HepG2 (cell line): Measurements from ENCODE around the gene OSM. TPM values are rescaled to one million over a fixed set of nuclear protein-coding genes. Genes with fewer than 3 reads are reported as not detected.

Experiments used
- ATAC-seq: fragments of 200-7000 bp; cut with Tn5 transposase; 3 replicates; pipeline ENCODE4 v1.9.1; 2020; ENCODE audit warnings: mild to moderate bottlenecking, moderate library complexity
- BruUV-seq: library from RNA; stranded (reverse); fragments of 400-500 nt; replicated peaks from 2 replicates; lab custom pipeline; 2021; lab: Mats Ljungman, UMichigan
- CTCF ChIA-PET: fragments of 300-600 bp; formaldehyde crosslinking; extraction: SDS; loops from one replicate; lab custom pipeline; 2021; ENCODE audit warnings: low total read pairs, inconsistent platforms, low intra/inter-chr PET ratio; lab: Yijun Ruan, JAX
- POLR2A ChIA-PET: fragments of 350-600 bp; sonication (Branson Sonifier 250); formaldehyde crosslinking; loops from one replicate; lab custom pipeline; 2020; ENCODE audit warnings: antibody characterized with exemption, inconsistent platforms; lab: Yijun Ruan, JAX
- DNase-seq: peaks from one replicate; pipeline ENCODE4 v3.0.0-alpha.2; 2015; ENCODE audit warnings: low spot score
- FAIRE-seq: peaks from 3 replicates; lab custom pipeline; 2011; peaks lifted over from hg19 to GRCh38; lab: Jason Lieb, UNC
- H2AFZ ChIP-seq: one replicate; pipeline ENCODE4 v1.6.1; 2011; ENCODE audit warnings: low read length, inconsistent platforms
- H3K27ac ChIP-seq: fragments of 300-600 bp; 3 replicates; pipeline ENCODE4 v1.8.0; 2011; ENCODE audit warnings: mixed run types, mild to moderate bottlenecking, mixed read lengths, low read length, inconsistent platforms; ENCODE audit not compliant: insufficient read depth; ENCODE audit errors: extremely low read length
- H3K27me3 ChIP-seq, 2 experiments: fragments of 200-600 bp in 1 of 2; 2 replicates in 1 of 2; 3 replicates in 1 of 2; pipeline versions ENCODE4 v1.6.0 to v1.8.0; 2011; ENCODE audit warnings: low read length in 2 of 2, mild to moderate bottlenecking in 2 of 2, moderate library complexity in 2 of 2, inconsistent platforms in 1 of 2; ENCODE audit not compliant: insufficient read depth in 2 of 2, control insufficient read depth in 1 of 2
- H3K36me3 ChIP-seq, 2 experiments: fragments of 200-600 bp in 1 of 2; replicated peaks in 1 of 2; 2 replicates in 1 of 2; 3 replicates in 1 of 2; pipeline versions ENCODE4 v1.5.1 to v1.8.0; 2011; ENCODE audit warnings: low read length in 2 of 2, inconsistent platforms in 1 of 2; ENCODE audit not compliant: insufficient read depth in 2 of 2, control insufficient read depth in 1 of 2
- H3K4me1 ChIP-seq: 2 replicates; pipeline ENCODE4 v1.5.1; 2012; ENCODE audit warnings: low read length, inconsistent platforms; ENCODE audit not compliant: insufficient read depth
- H3K4me2 ChIP-seq: 2 replicates; pipeline ENCODE4 v1.6.0; 2011; ENCODE audit warnings: low read depth, low read length, inconsistent platforms
- H3K4me3 ChIP-seq, 3 experiments: fragments of 200-600 bp in 1 of 3; sonication (generic), shearing (Covaris generic) in 1 of 3; replicated peaks in 1 of 3; 2 replicates each; pipeline ENCODE4 v1.5.1; 2011 to 2016; ENCODE audit warnings: low read length in 3 of 3, inconsistent platforms in 2 of 3, low read depth in 2 of 3, mild to moderate bottlenecking in 2 of 3, control low read depth in 1 of 3, mixed read lengths in 1 of 3; ENCODE audit not compliant: insufficient read depth in 1 of 3
- H3K79me2 ChIP-seq: one replicate; pipeline ENCODE4 v1.6.1; 2011; ENCODE audit warnings: low read length, inconsistent platforms; ENCODE audit not compliant: insufficient read depth
- H3K9ac ChIP-seq: 2 replicates; pipeline ENCODE4 v1.6.0; 2011; ENCODE audit warnings: mild to moderate bottlenecking, low read depth, low read length, inconsistent platforms; ENCODE audit not compliant: insufficient read depth
- H3K9me3 ChIP-seq: 2 replicates; pipeline ENCODE4 v1.5.1; 2012; ENCODE audit warnings: mild to moderate bottlenecking, low read length
- H4K20me1 ChIP-seq: 2 replicates; pipeline ENCODE4 v1.6.0; 2011; ENCODE audit warnings: inconsistent platforms, mild to moderate bottlenecking, low read length, moderate library complexity; ENCODE audit not compliant: insufficient read depth
- AKNA ChIP-seq: sonication (generic); formaldehyde crosslinking; IDR thresholded peaks from 2 replicates; pipeline ENCODE4 v1.4.0; 2020; ENCODE audit warnings: missing genetic modification reagents, borderline replicate concordance
- GATAD2A ChIP-seq: IDR thresholded peaks from 2 replicates; pipeline ENCODE4 v1.6.1; 2016
- MAFF ChIP-seq: IDR thresholded peaks from 2 replicates; pipeline ENCODE4 v1.6.1; 2011; ENCODE audit warnings: low read depth, low read length, improper control_type of control experiment
- MAFK ChIP-seq, 2 experiments: IDR thresholded peaks in 1 of 2; conservative IDR thresholded peaks in 1 of 2; 2 replicates each; pipeline ENCODE4 v1.6.1; 2011; ENCODE audit warnings: improper control_type of control experiment in 2 of 2, low read length in 2 of 2
- PATZ1 ChIP-seq: sonication (generic); formaldehyde crosslinking; IDR thresholded peaks from 2 replicates; pipeline ENCODE4 v1.4.0; 2020; ENCODE audit warnings: missing genetic modification reagents
- SALL2 ChIP-seq: sonication (generic); formaldehyde crosslinking; IDR thresholded peaks from 2 replicates; pipeline ENCODE4 v1.8.1; 2023; ENCODE audit warnings: mild to moderate bottlenecking, missing genetic modification reagents, inconsistent platforms
- SOX5 ChIP-seq: IDR thresholded peaks from 2 replicates; pipeline ENCODE4 v1.6.1; 2016; ENCODE audit warnings: borderline replicate concordance
- UBTF ChIP-seq: sonication (generic); formaldehyde crosslinking; IDR thresholded peaks from 2 replicates; pipeline ENCODE4 v1.4.0; 2020; ENCODE audit warnings: mild to moderate bottlenecking, missing genetic modification reagents
- ZFP36L2 ChIP-seq: sonication (generic); formaldehyde crosslinking; IDR thresholded peaks from 2 replicates; pipeline ENCODE4 v1.4.0; 2020; ENCODE audit warnings: missing genetic modification reagents
- ZFY ChIP-seq: sonication (generic); formaldehyde crosslinking; IDR thresholded peaks from 2 replicates; pipeline ENCODE4 v1.4.0; 2020; ENCODE audit warnings: missing genetic modification reagents
- ZNF3 ChIP-seq: IDR thresholded peaks from 2 replicates; pipeline ENCODE4 v1.7.0; 2017; ENCODE audit warnings: inconsistent platforms
- WGBS: methylation state at CpG from one replicate; pipeline ENCODE4 v1.1.6; 2017; ENCODE audit warnings: low lambda C conversion rate; 5-methylcytosine and 5-hydroxymethylcytosine counted together
- in situ Hi-C: cut with HindIII; loops from 2 replicates; pipeline ENCODE4 v1.10.0; 2017; ENCODE audit warnings: low pct_unique_long_range_greater_than_20kb; ENCODE audit not compliant: extremely low pct_ligation_motif_present
- intact Hi-C: fragments of 100-400 bp; cut with micrococcal nuclease; formaldehyde crosslinking; loops from one replicate; pipeline ENCODE4 v1.10.0; 2022; ENCODE audit not compliant: unreplicated experiment
- polyA plus RNA-seq, 8 experiments: library from polyadenylated mRNA; depleted of rRNA in 3 of 8; stranded (reverse) in 7 of 8; unstranded in 1 of 8; fragments of >200 nt; fragmentation: Illumina TruSeq in 4 of 8; extraction: Trizol in 4 of 8; gene quantifications; 2 replicates each; pipeline versions ENCODE4 v1.2.1 to v1.2.3, GENCODE V29; 2011 to 2016; ENCODE audit warnings: low read depth in 4 of 8, missing spikeins in 1 of 8, mixed read lengths in 1 of 8; ENCODE audit not compliant: insufficient read depth in 1 of 8
- total RNA-seq, 5 experiments: library from RNA; depleted of rRNA; stranded (reverse); fragments of >200 nt; fragmentation: Illumina TruSeq; extraction: Trizol; gene quantifications; 2 replicates each; pipeline ENCODE4 v1.2.3, GENCODE V29; 2016; ENCODE audit warnings: low read depth in 1 of 5
- TF ChIP-seq, protein P1 (sequence below): sonication (generic); formaldehyde crosslinking; IDR thresholded peaks from 2 replicates; pipeline ENCODE4 v1.4.0; 2020; ENCODE audit warnings: missing genetic modification reagents, borderline replicate concordance

OSM gene
- total and polyA plus RNA-seq, 2 of the 13 experiments (the other 11 are each of a cell fraction or from before 2014, with no cell fraction given), result not detected

- H2AFZ ChIP-seq, result no peak overlapping the region
- TF ChIP-seq SALL2 (CRISPR knock-in tag) (no peak), MAFK (conservative IDR thresholded peaks at IDR 0.05 in 1 of 2, IDR thresholded peaks at IDR 0.05 in 1 of 2; ENCODE audit: low read length in 2 of 2) (peak; percentile 44 to 58), MAFF (peak; percentile 28; the same call in 1 of the 2 replicates), UBTF (CRISPR knock-in tag) (peak; percentile 19; the same call in 1 of the 2 replicates), SOX5 (CRISPR knock-in tag) (peak; percentile 70; the same call in 1 of the 2 replicates), PATZ1 (CRISPR knock-in tag) (peak; percentile 91), ZFY (CRISPR knock-in tag) (0 out of 2 replicates have a peak, but pooled peaks have one; percentile 8), GATAD2A (0 out of 2 replicates have a peak, but pooled peaks have one; percentile 22), ZFP36L2 (CRISPR knock-in tag) (no peak), AKNA (CRISPR knock-in tag) (no peak), ZNF3 (no peak)
- TF ChIP-seq, protein P1, sequence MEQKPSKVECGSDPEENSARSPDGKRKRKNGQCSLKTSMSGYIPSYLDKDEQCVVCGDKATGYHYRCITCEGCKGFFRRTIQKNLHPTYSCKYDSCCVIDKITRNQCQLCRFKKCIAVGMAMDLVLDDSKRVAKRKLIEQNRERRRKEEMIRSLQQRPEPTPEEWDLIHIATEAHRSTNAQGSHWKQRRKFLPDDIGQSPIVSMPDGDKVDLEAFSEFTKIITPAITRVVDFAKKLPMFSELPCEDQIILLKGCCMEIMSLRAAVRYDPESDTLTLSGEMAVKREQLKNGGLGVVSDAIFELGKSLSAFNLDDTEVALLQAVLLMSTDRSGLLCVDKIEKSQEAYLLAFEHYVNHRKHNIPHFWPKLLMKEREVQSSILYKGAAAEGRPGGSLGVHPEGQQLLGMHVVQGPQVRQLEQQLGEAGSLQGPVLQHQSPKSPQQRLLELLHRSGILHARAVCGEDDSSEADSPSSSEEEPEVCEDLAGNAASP (CRISPR knock-in tag), result peak; percentile 29; the same call in 1 of the 2 replicates
Measured at GRCh38 chr22:30291058-30291892, 24.6 kb upstream of the OSM start.

More at GRCh38 chr22:30291058-30291892, 24.6 kb upstream of the OSM start:
- H3K36me3 ChIP-seq, result peaks cover 6 to 12% of the 10 kb centered on the region in 2 experiments; a peak in 2 of 5 replicates
- no peak overlapping the region for H3K4me3 ChIP-seq
- H3K9me3 ChIP-seq, result no peaks in the 10 kb centered on the region
- DNase-seq (peak; percentile 60), ATAC-seq (no peak), FAIRE-seq (no peak)
- H3K4me2 ChIP-seq, result peak overlapping the region; percentile 94; the same call in 1 of the 2 replicates
- in situ Hi-C loops, result no loop called here
- CTCF ChIA-PET, result no interaction called here
- no peaks in the 10 kb centered on the region; a peak in 1 of 5 replicates for H3K27me3 ChIP-seq
- WGBS, result 97% methylated on average over 6 of the region's 13 CpGs
- H3K9ac ChIP-seq, result no peak overlapping the region
- no peaks in the 10 kb centered on the region for H3K79me2 ChIP-seq
- H3K27ac ChIP-seq, result no peak overlapping the region
- POLR2A ChIA-PET, result interaction anchor here (1.0 to 4.0 kb wide), 7 partner anchors 26 to 133 kb away, joined by 3 to 28 read pairs (median 5); partner anchors contain the start of genes CCDC157, SF3A1 and TBC1D10A
- peaks cover 29% of the 10 kb centered on the region for H3K4me1 ChIP-seq
- BruUV-seq, result no TSS peak
- intact Hi-C loops, result no loop called here
- no peaks in the 10 kb centered on the region for H4K20me1 ChIP-seq
